ENCODE results near the gene GTF2H4. TPM values are rescaled to one million over a fixed set of nuclear protein-coding genes. Genes with fewer than 3 reads are reported as not detected.
"Not testable (repeated sequence)": the region's sequence is repeated elsewhere in the genome, so short reads cannot be mapped to it uniquely, and the experiment has no call there.

GTF2H4 gene
- total RNA-seq: 44.6 TPM
- long read RNA-seq, partial matches to known transcripts: 0 of 3 reads
- long read RNA-seq, other reads (novel, unspliced or antisense): 2 of 3 reads

GRCh38 chr6:30907758-30908591 lies at the start of gene GTF2H4:
Gene GTF2H4 (plus strand): TSS chr6:30908207.
- peak within 1 kb of the TSS; percentile 44 for H3K27ac ChIP-seq
- ATAC-seq: peak; percentile 99
- H3K4me1 ChIP-seq: peaks cover 13% of the 10 kb centered on the region
- H3K27me3 ChIP-seq: no peaks in the 10 kb centered on the region
- no peaks in the 10 kb centered on the region for H3K9me3 ChIP-seq
- H3K36me3 ChIP-seq: peaks cover 22% of the 10 kb centered on the region
- peak; percentile 97 for DNase-seq
- TF ChIP-seq, protein P1, sequence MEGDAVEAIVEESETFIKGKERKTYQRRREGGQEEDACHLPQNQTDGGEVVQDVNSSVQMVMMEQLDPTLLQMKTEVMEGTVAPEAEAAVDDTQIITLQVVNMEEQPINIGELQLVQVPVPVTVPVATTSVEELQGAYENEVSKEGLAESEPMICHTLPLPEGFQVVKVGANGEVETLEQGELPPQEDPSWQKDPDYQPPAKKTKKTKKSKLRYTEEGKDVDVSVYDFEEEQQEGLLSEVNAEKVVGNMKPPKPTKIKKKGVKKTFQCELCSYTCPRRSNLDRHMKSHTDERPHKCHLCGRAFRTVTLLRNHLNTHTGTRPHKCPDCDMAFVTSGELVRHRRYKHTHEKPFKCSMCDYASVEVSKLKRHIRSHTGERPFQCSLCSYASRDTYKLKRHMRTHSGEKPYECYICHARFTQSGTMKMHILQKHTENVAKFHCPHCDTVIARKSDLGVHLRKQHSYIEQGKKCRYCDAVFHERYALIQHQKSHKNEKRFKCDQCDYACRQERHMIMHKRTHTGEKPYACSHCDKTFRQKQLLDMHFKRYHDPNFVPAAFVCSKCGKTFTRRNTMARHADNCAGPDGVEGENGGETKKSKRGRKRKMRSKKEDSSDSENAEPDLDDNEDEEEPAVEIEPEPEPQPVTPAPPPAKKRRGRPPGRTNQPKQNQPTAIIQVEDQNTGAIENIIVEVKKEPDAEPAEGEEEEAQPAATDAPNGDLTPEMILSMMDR (IDR thresholded peaks at IDR 0.05): no peak
- intact Hi-C loops (cut with DNase I): no loop called here
- H3K4me3 ChIP-seq: peak within 1 kb of the TSS; percentile 88

DNA sequence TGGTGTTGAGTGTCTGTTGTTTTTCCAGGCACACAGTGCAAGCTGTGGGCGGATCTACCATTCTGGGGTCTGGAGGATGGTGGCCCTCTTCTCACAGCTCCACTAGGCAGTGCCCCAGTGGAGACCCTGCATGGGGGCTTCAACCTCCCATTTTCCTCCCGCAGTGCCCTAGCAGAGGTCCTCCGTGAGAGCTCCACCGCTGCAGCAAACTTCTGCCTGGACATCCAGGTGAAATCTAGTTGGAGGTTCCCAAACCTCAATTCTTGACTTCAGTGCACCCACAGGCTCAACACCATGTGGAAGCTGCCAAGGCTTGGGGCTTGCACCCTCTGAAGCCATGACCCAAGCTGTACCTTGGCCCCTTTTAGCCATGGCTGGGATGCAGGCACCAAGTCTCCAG lies 48.3 kb upstream of the GTF2H4 start:
- H3K36me3 ChIP-seq; DNase-seq; ATAC-seq; H3K9me3 ChIP-seq; H3K27ac ChIP-seq; H3K4me3 ChIP-seq; intact Hi-C loops (cut with DNase I); H3K4me1 ChIP-seq; H3K27me3 ChIP-seq: not testable (repeated sequence)

DNA sequence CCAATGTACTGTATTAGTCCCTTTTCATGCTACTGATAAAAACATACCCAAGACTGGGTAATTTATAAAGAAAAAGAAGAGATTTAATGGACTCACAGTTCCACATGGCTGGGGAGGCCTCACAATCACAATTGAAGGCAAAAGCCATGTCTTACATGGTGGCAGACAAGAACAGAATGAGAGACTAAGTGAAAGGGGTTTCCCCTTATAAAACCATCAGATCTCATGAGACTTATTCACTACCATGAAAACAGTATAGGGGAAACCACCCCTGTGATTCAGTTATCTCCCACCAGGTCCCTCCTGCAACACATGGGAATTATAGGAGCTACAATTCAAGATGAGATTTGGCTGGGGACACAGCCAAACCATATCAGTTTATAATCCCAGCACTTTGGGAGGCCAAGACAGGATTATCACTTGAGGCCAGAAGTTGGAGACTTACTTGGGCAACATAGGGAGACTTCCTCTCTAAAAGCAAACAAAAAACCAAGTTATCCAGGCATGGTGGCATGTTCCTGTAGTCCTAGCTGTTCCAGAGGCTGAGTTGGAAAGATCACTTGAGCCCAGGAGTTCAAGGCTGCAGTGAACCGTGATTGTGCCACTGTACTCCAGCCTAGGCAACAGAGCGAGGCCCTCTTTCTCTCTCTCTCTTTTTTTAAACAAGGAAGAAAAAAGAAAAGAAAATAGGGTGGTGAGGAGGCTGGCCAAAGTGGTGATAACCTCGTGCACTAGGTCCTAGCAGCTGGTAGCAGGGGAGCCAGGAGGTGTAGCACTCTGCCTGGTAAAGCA lies 46.6 kb upstream of the GTF2H4 start:
- H3K27ac ChIP-seq: no peak overlapping the region
- H3K4me1 ChIP-seq: no peaks in the 10 kb centered on the region
- TF ChIP-seq, protein P1 (IDR thresholded peaks at IDR 0.05): no peak
- ATAC-seq (no peak), DNase-seq (no peak)
- H3K36me3 ChIP-seq: no peaks in the 10 kb centered on the region
- H3K27me3 ChIP-seq: no peaks in the 10 kb centered on the region
- H3K4me3 ChIP-seq: no peak overlapping the region
- no peaks in the 10 kb centered on the region for H3K9me3 ChIP-seq
- intact Hi-C loops (cut with DNase I): no loop called here

DNA sequence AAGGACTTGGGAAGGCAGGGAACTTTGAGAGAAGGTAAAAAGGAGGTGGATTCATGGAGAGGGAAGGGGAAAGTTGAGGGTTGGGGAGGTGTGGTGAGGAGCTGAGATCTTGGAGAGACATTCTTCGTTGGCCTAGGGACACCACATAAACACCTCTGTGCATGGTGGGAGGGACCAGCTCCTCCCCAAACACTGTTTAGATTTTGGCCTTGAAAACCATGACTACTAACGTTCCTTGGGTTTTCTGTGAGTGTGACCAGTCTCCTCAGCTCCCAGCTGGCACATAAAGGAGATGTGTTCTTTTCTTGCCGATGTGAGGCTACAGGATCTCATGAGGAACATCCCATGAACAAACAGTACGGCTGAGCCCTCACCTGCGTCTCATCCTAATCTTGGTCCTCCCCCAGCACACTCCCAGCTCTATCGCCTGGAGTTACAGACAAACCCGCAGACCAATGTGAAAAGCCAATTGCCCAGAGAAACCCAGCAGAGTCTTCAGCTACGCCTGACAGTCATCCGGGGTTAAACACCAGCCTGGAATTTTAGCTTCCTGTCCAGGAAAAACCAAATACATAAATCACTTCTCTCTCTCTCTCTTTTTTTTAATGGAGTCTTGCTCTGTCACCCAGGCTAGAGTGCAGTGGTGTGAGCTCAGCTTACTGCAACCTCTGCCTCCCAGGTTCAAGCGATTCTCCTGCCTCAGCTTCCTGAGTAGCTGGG lies 45.7 kb upstream of the GTF2H4 start:
- H3K4me1 ChIP-seq: no peaks in the 10 kb centered on the region
- TF ChIP-seq, protein P1 (IDR thresholded peaks at IDR 0.05): no peak
- no peaks in the 10 kb centered on the region for H3K9me3 ChIP-seq
- ATAC-seq (no peak), DNase-seq (no peak)
- no peaks in the 10 kb centered on the region for H3K36me3 ChIP-seq
- no peaks in the 10 kb centered on the region for H3K27me3 ChIP-seq
- H3K4me3 ChIP-seq: no peak overlapping the region
- intact Hi-C loops (cut with DNase I): no loop called here
- no peak overlapping the region for H3K27ac ChIP-seq

GRCh38 chr6:30864325-30864724 lies 43.7 kb upstream of the GTF2H4 start:
- H3K4me3 ChIP-seq: no peak overlapping the region
- TF ChIP-seq, protein P1 (IDR thresholded peaks at IDR 0.05): no peak
- no peaks in the 10 kb centered on the region for H3K36me3 ChIP-seq
- intact Hi-C loops (cut with DNase I): no loop called here
- H3K4me1 ChIP-seq: no peaks in the 10 kb centered on the region
- H3K27ac ChIP-seq: no peak overlapping the region
- H3K9me3 ChIP-seq: no peaks in the 10 kb centered on the region
- no peaks in the 10 kb centered on the region for H3K27me3 ChIP-seq
- ATAC-seq (no peak), DNase-seq (no peak)

DNA sequence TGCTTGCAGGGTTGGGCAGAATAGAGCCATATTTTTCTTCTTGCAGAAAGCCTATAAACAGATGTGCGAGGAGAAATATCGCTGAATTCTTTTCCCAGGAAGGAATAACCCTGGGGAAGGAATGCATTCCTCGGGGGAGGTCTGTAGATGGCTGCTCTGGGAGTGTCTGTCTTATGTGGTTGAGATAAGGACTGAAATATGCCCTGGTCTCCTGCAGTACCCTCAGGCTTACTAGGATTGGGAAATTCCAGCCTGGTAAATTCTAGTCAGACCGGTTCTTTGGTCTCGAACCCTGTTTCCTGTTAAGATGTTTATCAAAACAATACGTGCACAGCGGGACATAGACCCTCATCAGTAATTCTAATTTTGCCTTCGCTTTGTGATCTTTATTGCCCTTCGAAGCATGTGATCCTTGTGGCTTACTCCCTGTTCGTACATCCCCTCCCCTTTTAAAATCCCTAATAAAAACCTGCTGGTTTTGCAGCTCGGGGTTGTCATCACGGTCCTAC lies 38.7 kb upstream of the GTF2H4 start:
- H3K27me3 ChIP-seq; H3K27ac ChIP-seq; DNase-seq; H3K4me1 ChIP-seq; H3K4me3 ChIP-seq; ATAC-seq; H3K36me3 ChIP-seq; intact Hi-C loops (cut with DNase I); H3K9me3 ChIP-seq: not testable (repeated sequence)

Data from upper lobe of right lung (tissue), 1 donor.